ENCODE results near the gene DUSP18. TPM values are rescaled to one million over a fixed set of nuclear protein-coding genes. Genes with fewer than 3 reads are reported as not detected.

Gene DUSP18
- total and polyA plus RNA-seq, 9 of the 15 experiments (the other 6 are each of a cell fraction or from before 2014, with no cell fraction given), result 1.00 to 3.7 (median 1.5) TPM

DNA sequence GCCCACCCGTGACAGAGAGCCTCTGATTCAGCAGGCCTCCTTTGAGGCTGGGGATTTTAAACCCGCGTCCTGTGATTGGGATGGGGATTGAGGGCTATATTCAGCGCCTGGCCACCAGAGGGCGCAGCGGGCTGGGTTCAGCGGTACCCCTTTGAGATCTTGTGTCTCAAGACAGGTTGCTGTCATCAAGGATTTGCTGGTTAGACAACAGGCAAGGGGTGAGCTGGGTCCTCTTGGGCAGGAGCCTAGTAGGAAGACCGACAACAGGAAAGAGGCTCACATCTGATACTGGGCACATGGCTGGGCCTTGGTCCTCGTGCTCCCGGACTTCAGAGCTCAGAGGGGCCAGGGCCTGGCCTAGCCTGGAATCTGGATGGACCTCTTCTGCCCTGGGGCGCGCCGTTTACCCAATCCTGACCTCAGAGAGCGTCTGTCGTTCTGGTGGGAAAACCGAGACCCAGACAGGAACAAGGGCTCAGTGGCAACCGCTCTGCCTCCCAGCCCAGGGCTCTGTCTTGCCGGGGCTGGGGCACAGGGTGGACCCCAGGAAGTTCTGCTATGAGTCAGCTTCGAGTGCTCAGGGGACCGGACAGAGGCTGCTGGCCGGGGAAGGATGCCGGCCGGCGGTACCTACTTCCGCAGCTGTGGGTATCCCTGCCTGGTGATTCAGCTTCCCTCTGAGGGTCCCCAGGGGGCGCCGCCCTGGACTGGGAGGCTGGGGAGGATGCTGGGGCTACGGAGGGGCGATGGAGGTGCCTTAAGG, 33.0 kb downstream of the DUSP18 start:
- no TSS peak for BruUV-seq (replicated peaks)
- FAIRE-seq (peak; percentile 88), DNase-seq (ENCODE audit: extremely low read depth in 1 of 4, low spot score in 3 of 4) (peak; percentile 68 to 83 (median 77)), ATAC-seq (peak; percentile 84)
- Histone ChIP-seq H3K9me3 (replicated peaks; ENCODE audit: control insufficient read depth, insufficient read depth, low read depth, low read length) (no peaks in the 10 kb centered on the region), H3K27me3 (ENCODE audit: control insufficient read depth in 2 of 2, insufficient read depth in 2 of 2, low read length in 2 of 2) (no peaks in the 10 kb centered on the region), H3K4me3 (no peak overlapping the region), H3K36me3 (ENCODE audit: control insufficient read depth, insufficient read depth, low read length) (no peaks in the 10 kb centered on the region), H3K9me1 (ENCODE audit: control insufficient read depth, insufficient read depth, low read length) (no peaks in the 10 kb centered on the region), H3K4me1 (replicated peaks in 1 of 2; ENCODE audit: control insufficient read depth in 2 of 2, insufficient read depth in 2 of 2, low read length in 2 of 2) (peaks cover 5 to 28% of the 10 kb centered on the region in 2 experiments; a peak in 4 of 5 replicates), H3K79me2 (ENCODE audit: control insufficient read depth, insufficient read depth, low read length) (no peaks in the 10 kb centered on the region), H3K9ac (ENCODE audit: insufficient read depth in 1 of 2, low read depth in 2 of 2, low read length in 2 of 2) (no peak overlapping the region), H4K20me1 (replicated peaks; ENCODE audit: control insufficient read depth, insufficient read depth, low read length) (no peaks in the 10 kb centered on the region), H3K4me2 (ENCODE audit: insufficient read depth, low read length) (peak overlapping the region; percentile 55), H2AFZ (ENCODE audit: low read depth, low read length) (peak overlapping the region; percentile 80), H3K27ac (ENCODE audit: extremely low read depth, low read depth, low read length) (no peak overlapping the region)
- intact Hi-C loops (cut with micrococcal nuclease), result loop anchor here (1.0 kb wide), 1 partner anchor 121 kb away; no protein-coding TSS in a partner anchor
- ChIA-PET CTCF (ENCODE audit: low intra/inter-chr PET ratio) (interaction anchor here (0.6 to 2.3 kb wide), 3 partner anchors 30 to 256 kb away, joined by 3 to 34 read pairs (median 3); no protein-coding TSS in a partner anchor), POLR2A (interaction anchor here (0.6 to 2.5 kb wide), 5 partner anchors 32 to 120 kb away, joined by 3 to 13 read pairs (median 4); no protein-coding TSS in a partner anchor)
- in situ Hi-C loops (cut with MboI), result loop anchor here (5.0 kb wide), 1 partner anchor 123 kb away; no protein-coding TSS in a partner anchor
- WGBS (ENCODE audit: insufficient coverage, low coverage, missing lambda C conversion rate), result 14% methylated on average over 22 of the region's 29 CpGs
- TF ChIP-seq, protein P1, sequence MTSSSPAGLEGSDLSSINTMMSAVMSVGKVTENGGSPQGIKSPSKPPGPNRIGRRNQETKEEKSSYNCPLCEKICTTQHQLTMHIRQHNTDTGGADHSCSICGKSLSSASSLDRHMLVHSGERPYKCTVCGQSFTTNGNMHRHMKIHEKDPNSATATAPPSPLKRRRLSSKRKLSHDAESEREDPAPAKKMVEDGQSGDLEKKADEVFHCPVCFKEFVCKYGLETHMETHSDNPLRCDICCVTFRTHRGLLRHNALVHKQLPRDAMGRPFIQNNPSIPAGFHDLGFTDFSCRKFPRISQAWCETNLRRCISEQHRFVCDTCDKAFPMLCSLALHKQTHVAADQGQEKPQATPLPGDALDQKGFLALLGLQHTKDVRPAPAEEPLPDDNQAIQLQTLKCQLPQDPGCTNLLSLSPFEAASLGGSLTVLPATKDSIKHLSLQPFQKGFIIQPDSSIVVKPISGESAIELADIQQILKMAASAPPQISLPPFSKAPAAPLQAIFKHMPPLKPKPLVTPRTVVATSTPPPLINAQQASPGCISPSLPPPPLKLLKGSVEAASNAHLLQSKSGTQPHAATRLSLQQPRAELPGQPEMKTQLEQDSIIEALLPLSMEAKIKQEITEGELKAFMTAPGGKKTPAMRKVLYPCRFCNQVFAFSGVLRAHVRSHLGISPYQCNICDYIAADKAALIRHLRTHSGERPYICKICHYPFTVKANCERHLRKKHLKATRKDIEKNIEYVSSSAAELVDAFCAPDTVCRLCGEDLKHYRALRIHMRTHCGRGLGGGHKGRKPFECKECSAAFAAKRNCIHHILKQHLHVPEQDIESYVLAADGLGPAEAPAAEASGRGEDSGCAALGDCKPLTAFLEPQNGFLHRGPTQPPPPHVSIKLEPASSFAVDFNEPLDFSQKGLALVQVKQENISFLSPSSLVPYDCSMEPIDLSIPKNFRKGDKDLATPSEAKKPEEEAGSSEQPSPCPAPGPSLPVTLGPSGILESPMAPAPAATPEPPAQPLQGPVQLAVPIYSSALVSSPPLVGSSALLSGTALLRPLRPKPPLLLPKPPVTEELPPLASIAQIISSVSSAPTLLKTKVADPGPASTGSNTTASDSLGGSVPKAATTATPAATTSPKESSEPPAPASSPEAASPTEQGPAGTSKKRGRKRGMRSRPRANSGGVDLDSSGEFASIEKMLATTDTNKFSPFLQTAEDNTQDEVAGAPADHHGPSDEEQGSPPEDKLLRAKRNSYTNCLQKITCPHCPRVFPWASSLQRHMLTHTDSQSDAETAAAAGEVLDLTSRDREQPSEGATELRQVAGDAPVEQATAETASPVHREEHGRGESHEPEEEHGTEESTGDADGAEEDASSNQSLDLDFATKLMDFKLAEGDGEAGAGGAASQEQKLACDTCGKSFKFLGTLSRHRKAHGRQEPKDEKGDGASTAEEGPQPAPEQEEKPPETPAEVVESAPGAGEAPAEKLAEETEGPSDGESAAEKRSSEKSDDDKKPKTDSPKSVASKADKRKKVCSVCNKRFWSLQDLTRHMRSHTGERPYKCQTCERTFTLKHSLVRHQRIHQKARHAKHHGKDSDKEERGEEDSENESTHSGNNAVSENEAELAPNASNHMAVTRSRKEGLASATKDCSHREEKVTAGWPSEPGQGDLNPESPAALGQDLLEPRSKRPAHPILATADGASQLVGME (CRISPR knock-in tag; IDR thresholded peaks at IDR 0.05), result 0 out of 2 replicates have a peak, but pooled peaks have one; percentile 53
- TF ChIP-seq SIRT6 (IDR thresholded peaks at IDR 0.05; ENCODE audit: low read depth, low read length) (no peak), NCOR1 (IDR thresholded peaks at IDR 0.05) (no peak), ATF7 (IDR thresholded peaks at IDR 0.05) (peak; percentile 24; the same call in 1 of the 2 replicates), MEIS2 (IDR thresholded peaks at IDR 0.05; ENCODE audit: partially characterized antibody) (peak; percentile 86), ZNF311 (CRISPR knock-in tag; IDR thresholded peaks at IDR 0.05) (no peak), SMC3 (conservative IDR thresholded peaks at IDR 0.05; ENCODE audit: insufficient read depth, low read depth, low read length) (peak; percentile 83)
- TF ChIP-seq, protein P2, sequence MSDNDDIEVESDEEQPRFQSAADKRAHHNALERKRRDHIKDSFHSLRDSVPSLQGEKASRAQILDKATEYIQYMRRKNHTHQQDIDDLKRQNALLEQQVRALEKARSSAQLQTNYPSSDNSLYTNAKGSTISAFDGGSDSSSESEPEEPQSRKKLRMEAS (CRISPR knock-in tag; IDR thresholded peaks at IDR 0.05), result peak; percentile 39; the same call in 1 of the 2 replicates

Measured in K562 (cell line).